Stomach (tissue), 4 donors: Measurements from ENCODE around the gene ZNF574.

ENCODE experiments used
- CTCF ChIP-seq, 7 experiments: fragments of 450-650 bp in 4 of 7; fragments of 200-600 bp in 3 of 7; sonication (generic) in 3 of 7; IDR thresholded peaks; one replicate each; pipeline ENCODE4 v1.5.1; 2016 to 2019; ENCODE audit warnings: antibody characterized with exemption in 7 of 7, control low read depth in 2 of 7, mild to moderate bottlenecking in 1 of 7
- EP300 ChIP-seq: sonication (generic); formaldehyde crosslinking; IDR thresholded peaks from one replicate; pipeline ENCODE4 v1.6.1; 2017; ENCODE audit warnings: antibody characterized with exemption
- POLR2A ChIP-seq, 4 donors: fragments of 450-650 bp; IDR thresholded peaks; one replicate each; pipeline ENCODE4 v1.6.1; 2016; ENCODE audit warnings: antibody characterized with exemption in 4 of 4, control low read depth in 2 of 4, mild to moderate bottlenecking in 1 of 4, moderate library complexity in 1 of 4
- POLR2AphosphoS5 ChIP-seq, 3 donors: sonication (generic); formaldehyde crosslinking; IDR thresholded peaks; one replicate each; pipeline ENCODE4 v1.6.1; 2016; ENCODE audit warnings: antibody characterized with exemption in 3 of 3

DNA sequence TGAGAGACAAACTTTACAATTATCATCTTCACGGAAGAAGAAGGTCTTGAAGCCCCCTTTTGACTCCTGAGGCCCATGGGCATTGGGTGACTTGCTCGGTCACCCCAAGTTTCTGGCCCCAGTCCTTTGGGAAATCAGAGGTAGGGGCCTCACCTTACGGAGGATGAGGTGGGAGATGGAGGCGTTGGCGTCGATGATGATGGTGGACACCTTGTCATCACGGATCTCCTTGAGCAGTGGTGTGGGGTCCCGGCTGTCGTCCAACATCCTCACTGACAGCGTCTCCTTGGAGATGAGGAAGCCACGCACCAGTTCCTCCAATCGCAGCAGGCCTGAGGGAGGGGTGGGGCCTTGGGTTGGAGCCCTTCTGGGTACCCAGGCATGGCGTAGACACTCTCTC, 16.8 kb upstream of the ZNF574 start:
- TF ChIP-seq POLR2A (IDR thresholded peaks at IDR 0.05) (no peak), CTCF (IDR thresholded peaks at IDR 0.05) (no peak), EP300 (no peak), POLR2AphosphoS5 (IDR thresholded peaks at IDR 0.05) (no peak)
